GM19025 (cell line): ENCODE results near the gene SPATA12.

Experiments
- ATAC-seq: cut with Tn5 transposase; IDR thresholded peaks from one replicate; pipeline ENCODE4 v1.9.1; 2021; ENCODE audit warnings: mild to moderate bottlenecking, low read depth, moderate library complexity; ENCODE audit not compliant: unreplicated experiment

SPATA12 gene

DNA sequence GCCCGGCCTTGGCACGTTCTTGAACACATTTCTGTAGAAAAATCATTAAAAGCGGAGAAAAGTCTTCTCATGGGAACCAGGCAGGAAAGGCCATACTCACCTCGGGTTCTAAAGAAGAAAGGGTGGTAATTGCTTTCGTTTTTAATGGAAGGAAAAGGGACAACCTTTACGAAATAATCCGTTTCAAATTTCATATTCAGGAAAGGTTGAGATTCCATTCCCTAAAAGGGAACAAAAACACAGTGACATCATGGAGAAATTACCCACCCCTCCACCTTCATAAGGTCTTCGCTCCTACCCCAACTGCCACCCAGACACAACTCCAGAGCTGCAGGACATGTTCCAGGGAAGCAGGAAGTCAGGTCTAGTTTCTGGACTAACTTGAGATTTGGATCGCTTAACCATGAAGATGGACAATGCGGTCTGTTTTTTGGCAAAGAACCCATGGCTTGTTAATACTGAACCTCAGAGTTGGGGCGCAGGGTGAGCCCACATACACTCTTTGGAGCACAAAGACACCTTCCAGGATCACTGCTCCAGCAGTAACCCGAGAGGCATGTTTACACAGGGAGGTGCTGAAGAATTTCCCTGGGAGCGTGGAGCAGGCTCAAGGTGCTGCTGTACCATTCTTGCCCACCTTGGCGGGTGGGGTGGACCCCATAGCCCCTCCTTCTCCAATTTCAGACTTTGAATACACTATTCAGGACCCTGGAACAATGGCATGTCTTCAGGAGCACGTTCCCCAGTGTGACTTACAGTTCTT is 49.2 kb downstream of the SPATA12 start:
- ATAC-seq = no peak

DNA sequence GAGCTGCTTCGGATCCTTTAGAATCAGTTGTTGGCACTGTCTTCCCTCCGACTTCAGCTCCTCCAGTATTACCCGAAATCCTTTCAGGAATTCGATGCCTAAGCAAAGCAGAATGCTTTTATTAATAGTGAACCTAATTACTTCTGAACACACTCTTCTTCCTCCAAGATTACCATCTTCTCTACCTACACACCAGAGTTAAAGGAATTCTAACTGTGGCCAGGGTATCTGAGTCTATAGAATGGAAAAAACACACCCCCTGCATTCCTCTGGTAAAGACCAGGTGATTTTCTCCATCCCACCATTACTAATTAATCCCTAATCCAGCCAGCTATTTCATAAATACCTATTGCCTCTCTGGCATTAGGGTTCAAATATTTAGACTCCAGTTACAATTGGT is 49.8 kb downstream of the SPATA12 start:
- no peak for ATAC-seq

DNA sequence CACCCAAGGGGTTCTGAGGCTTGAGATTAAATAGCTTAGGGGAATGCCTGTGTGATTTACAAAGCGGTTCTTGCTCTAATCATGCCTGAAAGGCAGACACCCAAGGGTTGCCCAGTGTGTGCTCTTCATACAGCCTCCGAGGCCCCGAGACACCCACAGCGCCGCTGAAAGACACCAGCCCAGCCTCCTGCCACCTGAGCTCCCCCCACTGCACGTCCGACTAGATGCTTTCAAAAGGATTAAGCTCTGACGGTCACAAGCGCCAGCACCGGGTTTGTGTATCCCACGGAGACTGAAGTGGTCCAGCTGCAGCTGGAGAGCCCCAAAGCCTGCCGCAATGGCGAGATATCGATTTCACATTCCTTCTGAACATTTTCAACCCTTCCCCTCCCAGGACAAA is 50.3 kb downstream of the SPATA12 start:
- ATAC-seq = no peak

GRCh38 chr3:57112206-57112605 is 51.7 kb downstream of the SPATA12 start:
- no peak for ATAC-seq

GRCh38 chr3:57116501-57116900 is 56.0 kb downstream of the SPATA12 start:
- ATAC-seq = no peak

DNA sequence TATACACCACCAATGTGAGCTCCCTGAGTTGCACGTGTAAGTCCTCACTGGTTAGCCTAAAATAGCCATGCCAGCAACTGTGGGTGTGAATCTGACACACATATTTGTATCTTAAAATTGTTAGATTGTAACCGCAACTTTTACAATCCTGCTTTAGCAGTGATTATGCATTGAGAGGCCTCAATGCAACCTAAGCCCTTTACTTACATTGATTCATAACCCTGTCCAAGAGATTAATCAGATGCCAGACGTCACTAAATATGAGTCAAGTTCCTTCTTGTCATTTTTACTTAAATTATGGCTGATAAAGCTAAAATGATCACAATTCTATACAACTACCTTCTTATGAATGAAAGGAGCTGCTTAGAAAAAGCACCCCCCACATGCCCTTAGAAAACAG is 57.8 kb downstream of the SPATA12 start:
- no peak for ATAC-seq

DNA sequence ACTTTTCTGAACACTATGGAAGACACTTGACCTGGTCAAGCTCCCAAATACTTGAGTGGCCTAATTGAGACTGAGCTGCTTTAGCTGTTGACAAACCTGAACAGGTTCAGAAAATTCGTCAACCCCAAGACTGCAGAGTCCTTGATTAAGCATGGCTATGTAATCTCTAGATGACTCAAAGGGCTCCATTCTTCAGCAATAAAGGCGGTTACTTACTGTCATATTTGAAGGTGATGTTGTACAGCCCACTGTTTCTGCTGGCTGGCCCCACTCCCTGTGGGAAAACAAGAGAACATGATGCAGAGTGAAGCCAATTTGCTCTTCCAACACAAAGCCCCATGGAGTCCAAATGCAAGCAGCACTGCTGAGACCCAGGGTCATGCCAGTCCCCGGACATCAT is 59.6 kb downstream of the SPATA12 start:
- ATAC-seq = no peak

GRCh38 chr3:57120451-57121174 is 60.1 kb downstream of the SPATA12 start:
- ATAC-seq = no peak
